Gastrocnemius medialis (tissue), 4 donors: ENCODE measurements around the gene APBA1. TPM values are rescaled to one million over a fixed set of nuclear protein-coding genes. Genes with fewer than 3 reads are reported as not detected.

Experiments
- ATAC-seq, 2 donors: fragments of 150-250 bp; one replicate each; pipeline ENCODE4 v1.9.1; 2016
- DNase-seq, 2 donors: peaks; one replicate each; pipeline ENCODE4 v3.0.0-alpha.2; 2019
- H3K27ac ChIP-seq, 4 donors: fragments of 200-600 bp; sonication (generic); 1 replicate in 1 of 4; 2 replicates in 3 of 4; pipeline ENCODE4 v1.5.1; 2016 to 2018; ENCODE audit warnings: mild to moderate bottlenecking in 2 of 4, moderate library complexity in 1 of 4
- H3K27me3 ChIP-seq, 3 donors: fragments of 200-600 bp; sonication (generic) in 2 of 3; 1 replicate in 1 of 3; 2 replicates in 2 of 3; pipeline versions ENCODE4 v1.5.1 to v1.6.0; 2016 to 2019; ENCODE audit warnings: mild to moderate bottlenecking in 1 of 3, moderate library complexity in 1 of 3
- H3K36me3 ChIP-seq, 2 donors: fragments of 200-600 bp; sonication (generic) in 1 of 2; one replicate each; pipeline ENCODE4 v1.5.1; 2017 to 2018
- H3K4me1 ChIP-seq, 2 donors: fragments of 200-600 bp; sonication (generic) in 1 of 2; one replicate each; pipeline ENCODE4 v1.5.1; 2016 to 2017; ENCODE audit warnings: mild to moderate bottlenecking in 2 of 2
- H3K4me3 ChIP-seq, 4 donors: fragments of 200-600 bp; sonication (generic) in 3 of 4; 1 replicate in 1 of 4; 2 replicates in 3 of 4; pipeline ENCODE4 v1.5.1; 2016 to 2019; ENCODE audit warnings: mild to moderate bottlenecking in 2 of 4
- H3K9me3 ChIP-seq, 3 donors: fragments of 200-600 bp; sonication (generic) in 2 of 3; 1 replicate in 1 of 3; 2 replicates in 2 of 3; pipeline ENCODE4 v1.5.1; 2016 to 2019
- POLR2A ChIP-seq, 2 donors: fragments of 450-650 bp; IDR thresholded peaks; one replicate each; pipeline ENCODE4 v1.6.1; 2017; ENCODE audit warnings: antibody characterized with exemption in 2 of 2, mild to moderate bottlenecking in 2 of 2, moderate library complexity in 2 of 2
- in situ Hi-C, 4 donors: fragments of 200-750 bp; cut with MboI; loops; one replicate each; pipeline versions ENCODE4 v1.15.0 to v1.8.0; 2017; ENCODE audit warnings: low sequenced_read_pairs in 4 of 4
- intact Hi-C: fragments of 100-400 bp; cut with DNase I; formaldehyde crosslinking; loops from one replicate; pipeline ENCODE4 v1.15.1; 2023; ENCODE audit warnings: low total_unique reads
- total RNA-seq, 4 donors: library from RNA; depleted of rRNA; stranded (reverse); fragments of >200 nt; gene quantifications; one replicate each; pipeline versions ENCODE4 v1.1.0 to v1.2.3, GENCODE V29; 2016
- TF ChIP-seq, protein P1 (sequence below), 5 experiments: fragments of 450-650 bp in 3 of 5; fragments of 200-600 bp in 2 of 5; sonication (generic) in 2 of 5; IDR thresholded peaks in 4 of 5; conservative IDR thresholded peaks in 1 of 5; 1 replicate in 4 of 5; 2 replicates in 1 of 5; pipeline ENCODE4 v1.5.1; 2016 to 2019; ENCODE audit warnings: antibody characterized with exemption in 5 of 5, mild to moderate bottlenecking in 3 of 5, moderate library complexity in 3 of 5

Gene APBA1
- total RNA-seq, 4 donors from 2014 or later = 0.61 to 2.3 (median 1.4) TPM

DNA sequence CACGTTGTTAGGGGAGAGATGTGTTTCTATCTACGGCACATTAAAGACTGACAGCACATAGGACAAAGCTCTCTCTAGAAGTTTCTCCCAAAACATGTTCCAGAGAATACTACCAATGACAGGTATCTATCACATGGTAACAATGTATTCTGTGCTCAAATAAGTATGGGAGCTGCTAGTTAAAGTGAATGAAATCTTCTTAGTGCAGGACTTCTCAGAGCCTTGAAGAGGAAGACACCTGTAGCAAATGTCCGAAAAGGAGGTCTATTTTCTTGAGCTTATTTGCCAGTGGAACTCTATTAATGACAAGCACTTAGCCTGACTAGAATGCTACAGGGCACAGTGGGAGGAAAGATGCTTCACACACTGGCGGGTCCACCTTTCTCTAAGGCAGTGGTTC lies 209.8 kb downstream of the APBA1 start:
- H3K27me3 ChIP-seq = no peaks in the 10 kb centered on the region
- no peaks in the 10 kb centered on the region for H3K36me3 ChIP-seq
- intact Hi-C loops (no loop called here), in situ Hi-C loops (no loop called here)
- no peak overlapping the region for H3K27ac ChIP-seq
- no peaks in the 10 kb centered on the region for H3K9me3 ChIP-seq
- H3K4me1 ChIP-seq = peaks cover 0 to 7% of the 10 kb centered on the region in 2 donors
- H3K4me3 ChIP-seq = no peak overlapping the region
- DNase-seq = no peak
- ATAC-seq = no peak
- TF ChIP-seq POLR2A (IDR thresholded peaks at IDR 0.05) = no peak
- TF ChIP-seq, protein P1, sequence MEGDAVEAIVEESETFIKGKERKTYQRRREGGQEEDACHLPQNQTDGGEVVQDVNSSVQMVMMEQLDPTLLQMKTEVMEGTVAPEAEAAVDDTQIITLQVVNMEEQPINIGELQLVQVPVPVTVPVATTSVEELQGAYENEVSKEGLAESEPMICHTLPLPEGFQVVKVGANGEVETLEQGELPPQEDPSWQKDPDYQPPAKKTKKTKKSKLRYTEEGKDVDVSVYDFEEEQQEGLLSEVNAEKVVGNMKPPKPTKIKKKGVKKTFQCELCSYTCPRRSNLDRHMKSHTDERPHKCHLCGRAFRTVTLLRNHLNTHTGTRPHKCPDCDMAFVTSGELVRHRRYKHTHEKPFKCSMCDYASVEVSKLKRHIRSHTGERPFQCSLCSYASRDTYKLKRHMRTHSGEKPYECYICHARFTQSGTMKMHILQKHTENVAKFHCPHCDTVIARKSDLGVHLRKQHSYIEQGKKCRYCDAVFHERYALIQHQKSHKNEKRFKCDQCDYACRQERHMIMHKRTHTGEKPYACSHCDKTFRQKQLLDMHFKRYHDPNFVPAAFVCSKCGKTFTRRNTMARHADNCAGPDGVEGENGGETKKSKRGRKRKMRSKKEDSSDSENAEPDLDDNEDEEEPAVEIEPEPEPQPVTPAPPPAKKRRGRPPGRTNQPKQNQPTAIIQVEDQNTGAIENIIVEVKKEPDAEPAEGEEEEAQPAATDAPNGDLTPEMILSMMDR (IDR thresholded peaks at IDR 0.05 in 4 of 5, conservative IDR thresholded peaks at IDR 0.05 in 1 of 5) = no peak

DNA sequence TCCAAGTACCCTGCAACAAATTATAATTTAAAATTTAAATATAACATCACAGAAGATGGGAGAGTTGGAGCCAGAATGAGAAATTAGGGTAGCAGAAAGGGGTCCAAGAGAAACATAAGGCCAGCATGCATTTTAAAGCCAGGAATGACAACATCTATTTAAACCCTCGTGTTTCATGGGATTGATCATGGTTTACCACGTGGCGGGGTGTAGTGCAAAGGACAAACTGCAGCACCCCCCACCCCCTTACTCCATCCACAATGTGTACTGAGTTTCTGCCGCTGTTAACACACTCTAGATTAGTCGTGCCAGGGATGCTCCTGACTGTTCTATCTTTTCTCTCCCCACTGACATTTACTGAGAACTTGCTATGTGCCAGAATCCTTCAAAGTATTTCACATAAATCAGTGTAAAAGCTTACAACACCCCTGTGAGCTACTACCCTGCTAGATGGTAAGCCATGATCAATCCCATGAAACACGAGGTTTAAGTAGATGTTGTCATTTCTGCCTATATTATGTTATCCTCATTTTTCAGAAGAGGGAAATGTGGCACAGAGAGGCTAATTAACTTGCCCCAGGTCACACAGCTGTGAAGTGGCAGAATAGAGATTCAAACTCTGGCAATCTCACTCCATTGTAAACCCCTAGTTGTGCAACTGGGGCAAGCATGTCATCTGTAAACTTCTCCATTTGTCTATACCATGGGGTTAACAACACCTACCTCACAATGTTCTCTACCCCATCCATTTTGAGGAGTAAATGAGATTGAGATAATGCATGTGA lies 210.9 kb downstream of the APBA1 start:
- intact Hi-C loops = no loop called here

DNA sequence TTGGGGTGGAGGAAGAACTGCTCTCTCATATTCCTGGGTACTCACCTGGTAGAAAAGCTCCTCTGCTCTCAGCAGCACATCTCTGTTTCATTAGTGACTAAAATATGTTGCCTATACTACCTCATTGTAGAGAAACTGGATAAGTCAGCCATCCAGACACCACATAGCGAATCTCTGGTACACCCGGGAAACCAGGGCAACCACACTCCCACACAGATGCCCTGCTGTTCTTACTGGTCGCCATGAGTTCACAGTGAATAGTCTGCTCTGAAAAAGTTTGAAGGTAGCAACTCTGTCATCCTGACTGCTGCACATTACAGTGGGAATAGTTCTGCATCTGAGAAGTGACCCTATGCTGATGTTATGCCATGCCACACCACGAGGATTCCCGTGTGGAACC lies 212.2 kb downstream of the APBA1 start:
- Histone ChIP-seq H3K4me1 (no peaks in the 10 kb centered on the region), H3K27me3 (no peaks in the 10 kb centered on the region), H3K4me3 (no peak overlapping the region), H3K36me3 (peaks cover 0 to 5% of the 10 kb centered on the region in 2 donors), H3K9me3 (no peaks in the 10 kb centered on the region), H3K27ac (no peak overlapping the region)
- intact Hi-C loops (no loop called here), in situ Hi-C loops (no loop called here)
- DNase-seq = no peak
- ATAC-seq = no peak
- no peak for TF ChIP-seq POLR2A (IDR thresholded peaks at IDR 0.05)
- TF ChIP-seq, protein P1 (IDR thresholded peaks at IDR 0.05 in 4 of 5, conservative IDR thresholded peaks at IDR 0.05 in 1 of 5) = no peak

More for the DNA sequence above, 210.9 kb downstream of the APBA1 start:
- Histone ChIP-seq H3K27ac (no peak overlapping the region), H3K4me1 (peaks cover 0 to 7% of the 10 kb centered on the region in 2 donors), H3K4me3 (no peak overlapping the region), H3K36me3 (no peaks in the 10 kb centered on the region), H3K9me3 (no peaks in the 10 kb centered on the region), H3K27me3 (no peaks in the 10 kb centered on the region)
- ATAC-seq = no peak
- no peak for TF ChIP-seq POLR2A (IDR thresholded peaks at IDR 0.05)
- TF ChIP-seq, protein P1 (IDR thresholded peaks at IDR 0.05 in 4 of 5, conservative IDR thresholded peaks at IDR 0.05 in 1 of 5) = no peak
- no peak for DNase-seq
- in situ Hi-C loops = no loop called here

DNA sequence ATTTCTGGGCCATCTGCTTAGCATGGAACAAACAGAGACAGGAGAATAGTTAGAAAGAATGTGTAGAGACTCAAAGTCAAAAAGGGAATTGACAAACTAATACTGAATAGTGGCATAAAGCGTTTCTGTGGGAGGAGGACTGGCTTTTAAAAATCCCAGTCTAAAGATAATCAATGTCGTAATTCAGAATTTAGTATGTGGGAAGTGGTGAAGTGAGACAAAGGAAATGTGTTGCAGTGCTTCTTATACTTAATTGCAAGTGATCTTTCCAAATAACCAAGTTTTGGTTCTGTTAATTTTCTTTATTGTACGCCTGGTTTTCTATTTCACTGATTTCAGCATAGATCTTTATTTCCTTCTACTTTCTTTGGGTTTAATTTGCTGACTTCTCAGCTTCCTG lies 214.0 kb downstream of the APBA1 start:
- intact Hi-C loops = no loop called here
- Histone ChIP-seq H3K9me3 (no peaks in the 10 kb centered on the region), H3K27me3 (no peaks in the 10 kb centered on the region), H3K27ac (no peak overlapping the region), H3K4me1 (no peaks in the 10 kb centered on the region), H3K4me3 (no peak overlapping the region), H3K36me3 (peaks cover 0 to 5% of the 10 kb centered on the region in 2 donors)
- in situ Hi-C loops = no loop called here
- TF ChIP-seq, protein P1 (IDR thresholded peaks at IDR 0.05 in 4 of 5, conservative IDR thresholded peaks at IDR 0.05 in 1 of 5) = no peak
- TF ChIP-seq POLR2A (IDR thresholded peaks at IDR 0.05) = no peak
- ATAC-seq = no peak
- DNase-seq = no peak
